Measurements from ENCODE around the gene SIL1. TPM values are rescaled to one million over a fixed set of nuclear protein-coding genes. Genes with fewer than 3 reads are reported as not detected.

The SIL1 gene
- total RNA-seq, 1 donor from 2014 or later = 16.1 TPM

GRCh38 chr5:139104577-139105276, 93.4 kb downstream of the SIL1 start:
- ChIA-PET CTCF (no interaction called here), POLR2A (no interaction called here)
- H3K4me3 Mint-ChIP-seq = no peak overlapping the region
- H3K36me3 Mint-ChIP-seq (ENCODE audit: low read depth) = no peaks in the 10 kb centered on the region
- ATAC-seq (ENCODE audit: low read depth) (no peak), DNase-seq (no peak)
- no peak for TF ChIP-seq CTCF (IDR thresholded peaks at IDR 0.05)
- no peaks in the 10 kb centered on the region for H3K27me3 Mint-ChIP-seq
- no peaks in the 10 kb centered on the region for H3K9me3 Mint-ChIP-seq
- intact Hi-C loops (cut with micrococcal nuclease) = no loop called here
- H3K27ac Mint-ChIP-seq = no peak overlapping the region
- H3K4me1 Mint-ChIP-seq = no peaks in the 10 kb centered on the region

- ChIA-PET CTCF (no interaction called here), POLR2A (no interaction called here)
- H3K27ac Mint-ChIP-seq = no peak overlapping the region
- no peak for TF ChIP-seq CTCF (IDR thresholded peaks at IDR 0.05)
- DNase-seq (no peak), ATAC-seq (ENCODE audit: low read depth) (no peak)
- no peak overlapping the region for H3K4me3 Mint-ChIP-seq
- no peaks in the 10 kb centered on the region for H3K27me3 Mint-ChIP-seq
- no peaks in the 10 kb centered on the region for H3K36me3 Mint-ChIP-seq (ENCODE audit: low read depth)
- intact Hi-C loops (cut with micrococcal nuclease) = no loop called here
- H3K4me1 Mint-ChIP-seq = no peaks in the 10 kb centered on the region
- peaks cover 2% of the 10 kb centered on the region for H3K9me3 Mint-ChIP-seq
Observed at GRCh38 chr5:139103762-139104161, 94.4 kb downstream of the SIL1 start.

- ChIA-PET CTCF (no interaction called here), POLR2A (no interaction called here)
- DNase-seq = no peak
- H3K4me1 Mint-ChIP-seq = peaks cover 3% of the 10 kb centered on the region
- intact Hi-C loops (cut with micrococcal nuclease) = no loop called here
- peaks cover 2% of the 10 kb centered on the region for H3K9me3 Mint-ChIP-seq
- no peaks in the 10 kb centered on the region for H3K27me3 Mint-ChIP-seq
- H3K36me3 Mint-ChIP-seq (ENCODE audit: low read depth) = no peaks in the 10 kb centered on the region
- H3K4me3 Mint-ChIP-seq = no peak overlapping the region
- no peak overlapping the region for H3K27ac Mint-ChIP-seq
- ATAC-seq (ENCODE audit: low read depth) = no peak
- no peak for TF ChIP-seq CTCF (IDR thresholded peaks at IDR 0.05)
Observed at GRCh38 chr5:139100825-139101224, 97.3 kb downstream of the SIL1 start.

- no peak overlapping the region for H3K4me3 Mint-ChIP-seq
- intact Hi-C loops (cut with micrococcal nuclease) = no loop called here
- H3K27ac Mint-ChIP-seq = no peak overlapping the region
- H3K27me3 Mint-ChIP-seq = no peaks in the 10 kb centered on the region
- ATAC-seq (ENCODE audit: low read depth) (peak; percentile 84), DNase-seq (no peak)
- no peak for TF ChIP-seq CTCF (IDR thresholded peaks at IDR 0.05)
- H3K9me3 Mint-ChIP-seq = peaks cover 2% of the 10 kb centered on the region
- ChIA-PET CTCF (no interaction called here), POLR2A (no interaction called here)
- no peaks in the 10 kb centered on the region for H3K36me3 Mint-ChIP-seq (ENCODE audit: low read depth)
- H3K4me1 Mint-ChIP-seq = peaks cover 40% of the 10 kb centered on the region
Observed at GRCh38 chr5:139094154-139095131, 103.7 kb downstream of the SIL1 start.

GRCh38 chr5:139092741-139093343, 105.3 kb downstream of the SIL1 start:
- no peak for TF ChIP-seq CTCF (IDR thresholded peaks at IDR 0.05)
- no peaks in the 10 kb centered on the region for H3K36me3 Mint-ChIP-seq (ENCODE audit: low read depth)
- H3K27me3 Mint-ChIP-seq = no peaks in the 10 kb centered on the region
- ChIA-PET CTCF (no interaction called here), POLR2A (no interaction called here)
- H3K27ac Mint-ChIP-seq = no peak overlapping the region
- DNase-seq = no peak
- no peaks in the 10 kb centered on the region for H3K9me3 Mint-ChIP-seq
- no peak for ATAC-seq (ENCODE audit: low read depth)
- H3K4me3 Mint-ChIP-seq = no peak overlapping the region
- intact Hi-C loops (cut with micrococcal nuclease) = no loop called here
- H3K4me1 Mint-ChIP-seq = peaks cover 40% of the 10 kb centered on the region
